Measurements from ENCODE around the gene DARS1. TPM values are rescaled to one million over a fixed set of nuclear protein-coding genes. Genes with fewer than 3 reads are reported as not detected.

DARS1 gene
- total RNA-seq, 1 donor from 2014 or later = 132 TPM

- Mint-ChIP-seq H3K9me3 (peaks cover 9% of the 10 kb centered on the region), H3K4me3 (no peak overlapping the region), H3K36me3 (ENCODE audit: low read depth) (peaks cover 8% of the 10 kb centered on the region), H3K4me1 (ENCODE audit: low read depth) (peaks cover 11% of the 10 kb centered on the region), H3K27me3 (ENCODE audit: insufficient read depth) (no peaks in the 10 kb centered on the region), H3K27ac (no peak overlapping the region)
- DNase-seq (ENCODE audit: low spot score) = no peak
- intact Hi-C loops (cut with micrococcal nuclease) = no loop called here
These were observed 27.8 kb upstream of the DARS1 start for GRCh38 chr2:136013136-136013685.

GRCh38 chr2:136012315-136012714 is 26.9 kb upstream of the DARS1 start:
- Mint-ChIP-seq H3K36me3 (ENCODE audit: low read depth) (peaks cover 8% of the 10 kb centered on the region), H3K9me3 (peaks cover 9% of the 10 kb centered on the region), H3K4me1 (ENCODE audit: low read depth) (peaks cover 17% of the 10 kb centered on the region), H3K4me3 (no peak overlapping the region), H3K27me3 (ENCODE audit: insufficient read depth) (no peaks in the 10 kb centered on the region), H3K27ac (no peak overlapping the region)
- DNase-seq (ENCODE audit: low spot score) = no peak
- intact Hi-C loops (cut with micrococcal nuclease) = no loop called here

GRCh38 chr2:136010126-136010525 is 24.7 kb upstream of the DARS1 start:
- H3K9me3 Mint-ChIP-seq = peaks cover under 1% of the 10 kb centered on the region
- H3K4me3 Mint-ChIP-seq = no peak overlapping the region
- H3K27me3 Mint-ChIP-seq (ENCODE audit: insufficient read depth) = no peaks in the 10 kb centered on the region
- intact Hi-C loops (cut with micrococcal nuclease) = no loop called here
- H3K36me3 Mint-ChIP-seq (ENCODE audit: low read depth) = peaks cover 6% of the 10 kb centered on the region
- DNase-seq (ENCODE audit: low spot score) = no peak
- H3K27ac Mint-ChIP-seq = no peak overlapping the region
- peaks cover 36% of the 10 kb centered on the region for H3K4me1 Mint-ChIP-seq (ENCODE audit: low read depth)

GRCh38 chr2:136008205-136008865 is 22.9 kb upstream of the DARS1 start:
- peaks cover 47% of the 10 kb centered on the region for H3K4me1 Mint-ChIP-seq (ENCODE audit: low read depth)
- peak overlapping the region; percentile 32 for H3K27ac Mint-ChIP-seq
- H3K4me3 Mint-ChIP-seq = peak overlapping the region; percentile 2

GRCh38 chr2:136006658-136007057 is 21.2 kb upstream of the DARS1 start:
- H3K36me3 Mint-ChIP-seq (ENCODE audit: low read depth) = peaks cover 16% of the 10 kb centered on the region
- no peak overlapping the region for H3K27ac Mint-ChIP-seq
- H3K27me3 Mint-ChIP-seq (ENCODE audit: insufficient read depth) = no peaks in the 10 kb centered on the region
- no peak for DNase-seq (ENCODE audit: low spot score)
- H3K9me3 Mint-ChIP-seq = peaks cover 8% of the 10 kb centered on the region
- H3K4me1 Mint-ChIP-seq (ENCODE audit: low read depth) = peaks cover 44% of the 10 kb centered on the region
- intact Hi-C loops (cut with micrococcal nuclease) = loop anchor here (5.0 kb wide), 1 partner anchor 111 kb away; the partner anchor contains the start of gene CXCR4
- no peak overlapping the region for H3K4me3 Mint-ChIP-seq

More at GRCh38 chr2:136008205-136008865, 22.9 kb upstream of the DARS1 start:
- H3K27me3 Mint-ChIP-seq (ENCODE audit: insufficient read depth) = no peaks in the 10 kb centered on the region
- intact Hi-C loops (cut with micrococcal nuclease) = loop anchor here (2.0 to 5.0 kb wide), 2 partner anchors 48 to 109 kb away; partner anchors contain the start of gene CXCR4
- peaks cover 8% of the 10 kb centered on the region for H3K9me3 Mint-ChIP-seq
- peak; percentile 45 for DNase-seq (ENCODE audit: low spot score)
- peaks cover 16% of the 10 kb centered on the region for H3K36me3 Mint-ChIP-seq (ENCODE audit: low read depth)

- DNase-seq (ENCODE audit: low spot score) = no peak
- Mint-ChIP-seq H3K36me3 (ENCODE audit: low read depth) (peaks cover 20% of the 10 kb centered on the region), H3K27ac (no peak overlapping the region), H3K27me3 (ENCODE audit: insufficient read depth) (no peaks in the 10 kb centered on the region), H3K9me3 (peaks cover 8% of the 10 kb centered on the region), H3K4me1 (ENCODE audit: low read depth) (peaks cover 52% of the 10 kb centered on the region), H3K4me3 (no peak overlapping the region)
- intact Hi-C loops (cut with micrococcal nuclease) = loop anchor here (2.0 to 5.0 kb wide), 3 partner anchors 19 to 377 kb away; partner anchors contain the start of gene CXCR4
These were observed 20.2 kb upstream of the DARS1 start for GRCh38 chr2:136005462-136006196.

- peaks cover 8% of the 10 kb centered on the region for H3K9me3 Mint-ChIP-seq
- DNase-seq (ENCODE audit: low spot score) = no peak
- no peak overlapping the region for H3K4me3 Mint-ChIP-seq
- peaks cover 59% of the 10 kb centered on the region for H3K4me1 Mint-ChIP-seq (ENCODE audit: low read depth)
- H3K36me3 Mint-ChIP-seq (ENCODE audit: low read depth) = peaks cover 23% of the 10 kb centered on the region
- no peaks in the 10 kb centered on the region for H3K27me3 Mint-ChIP-seq (ENCODE audit: insufficient read depth)
- intact Hi-C loops (cut with micrococcal nuclease) = loop anchor here (2.0 to 5.0 kb wide), 3 partner anchors 18 to 378 kb away; partner anchors contain the start of gene CXCR4
- H3K27ac Mint-ChIP-seq = no peak overlapping the region
These were observed 19.5 kb upstream of the DARS1 start for GRCh38 chr2:136004965-136005364.

GRCh38 chr2:136001131-136001530 is 15.7 kb upstream of the DARS1 start:
- peaks cover 24% of the 10 kb centered on the region for H3K36me3 Mint-ChIP-seq (ENCODE audit: low read depth)
- H3K9me3 Mint-ChIP-seq = peaks cover 8% of the 10 kb centered on the region
- peak overlapping the region; percentile 49 for H3K27ac Mint-ChIP-seq
- no peak overlapping the region for H3K4me3 Mint-ChIP-seq
- DNase-seq (ENCODE audit: low spot score) = no peak
- peaks cover 61% of the 10 kb centered on the region for H3K4me1 Mint-ChIP-seq (ENCODE audit: low read depth)
- no peaks in the 10 kb centered on the region for H3K27me3 Mint-ChIP-seq (ENCODE audit: insufficient read depth)
- intact Hi-C loops (cut with micrococcal nuclease) = no loop called here

- H3K27ac Mint-ChIP-seq = no peak overlapping the region
- DNase-seq (ENCODE audit: low spot score) = no peak
- H3K36me3 Mint-ChIP-seq (ENCODE audit: low read depth) = peaks cover 26% of the 10 kb centered on the region
- peaks cover 54% of the 10 kb centered on the region for H3K4me1 Mint-ChIP-seq (ENCODE audit: low read depth)
- intact Hi-C loops (cut with micrococcal nuclease) = no loop called here
- H3K27me3 Mint-ChIP-seq (ENCODE audit: insufficient read depth) = no peaks in the 10 kb centered on the region
- peaks cover 8% of the 10 kb centered on the region for H3K9me3 Mint-ChIP-seq
- H3K4me3 Mint-ChIP-seq = no peak overlapping the region
These were observed 15.1 kb upstream of the DARS1 start for GRCh38 chr2:136000502-136000901.

GRCh38 chr2:135999899-136000298 is 14.5 kb upstream of the DARS1 start:
- Mint-ChIP-seq H3K4me3 (no peak overlapping the region), H3K9me3 (peaks cover 8% of the 10 kb centered on the region), H3K27me3 (ENCODE audit: insufficient read depth) (no peaks in the 10 kb centered on the region), H3K4me1 (ENCODE audit: low read depth) (peaks cover 51% of the 10 kb centered on the region), H3K27ac (no peak overlapping the region), H3K36me3 (ENCODE audit: low read depth) (peaks cover 25% of the 10 kb centered on the region)
- DNase-seq (ENCODE audit: low spot score) = no peak
- intact Hi-C loops (cut with micrococcal nuclease) = no loop called here

- intact Hi-C loops (cut with micrococcal nuclease) = no loop called here
- Mint-ChIP-seq H3K27ac (no peak overlapping the region), H3K4me3 (no peak overlapping the region), H3K27me3 (ENCODE audit: insufficient read depth) (no peaks in the 10 kb centered on the region), H3K9me3 (peaks cover 4% of the 10 kb centered on the region), H3K36me3 (ENCODE audit: low read depth) (peaks cover 26% of the 10 kb centered on the region), H3K4me1 (ENCODE audit: low read depth) (peaks cover 47% of the 10 kb centered on the region)
- no peak for DNase-seq (ENCODE audit: low spot score)
These were observed 13.5 kb upstream of the DARS1 start for GRCh38 chr2:135998879-135999278.

- DNase-seq (ENCODE audit: low spot score) = no peak
- H3K4me1 Mint-ChIP-seq (ENCODE audit: low read depth) = peaks cover 43% of the 10 kb centered on the region
- H3K27ac Mint-ChIP-seq = no peak overlapping the region
- no peaks in the 10 kb centered on the region for H3K9me3 Mint-ChIP-seq
- no peak overlapping the region for H3K4me3 Mint-ChIP-seq
- H3K27me3 Mint-ChIP-seq (ENCODE audit: insufficient read depth) = no peaks in the 10 kb centered on the region
- H3K36me3 Mint-ChIP-seq (ENCODE audit: low read depth) = peaks cover 26% of the 10 kb centered on the region
- intact Hi-C loops (cut with micrococcal nuclease) = no loop called here
These were observed 12.0 kb upstream of the DARS1 start for GRCh38 chr2:135997380-135997779.

- peaks cover 42% of the 10 kb centered on the region for H3K4me1 Mint-ChIP-seq (ENCODE audit: low read depth)
- intact Hi-C loops (cut with micrococcal nuclease) = no loop called here
These were observed 10.9 kb upstream of the DARS1 start for GRCh38 chr2:135996304-135996703.

More at GRCh38 chr2:135996304-135996703, 10.9 kb upstream of the DARS1 start:
- Mint-ChIP-seq H3K27ac (no peak overlapping the region), H3K27me3 (ENCODE audit: insufficient read depth) (no peaks in the 10 kb centered on the region), H3K4me3 (no peak overlapping the region), H3K36me3 (ENCODE audit: low read depth) (peaks cover 31% of the 10 kb centered on the region), H3K9me3 (no peaks in the 10 kb centered on the region)
- no peak for DNase-seq (ENCODE audit: low spot score)

All from activated T-helper 1 cell treated with anti-CD3 and anti-CD28 coated beads, Interleukin-12 subunit alpha, Interleukin-12 subunit beta, Interleukin-2, Interleukin-4 antibody, amounts not matched to agents 30 ng/mL and 10 ng/mL and 1 ng/mL, durations not matched to agents 14 hours and 24 hours and 36 hours (primary cell).